SK-MEL-5 (cell line): Measurements from ENCODE around the gene MAML2. TPM values are rescaled to one million over a fixed set of nuclear protein-coding genes. Genes with fewer than 3 reads are reported as not detected.

Source experiments
- DNase-seq: peaks from one replicate; pipeline ENCODE4 v3.0.0-alpha.2; 2016; ENCODE audit warnings: low read depth, low spot score
- in situ Hi-C: cut with HindIII; loops from 2 replicates; pipeline ENCODE4 v1.10.0; 2016; ENCODE audit warnings: low sequenced_read_pairs, high pct_unique_total_duplicates, low pct_unique_long_range_greater_than_20kb
- total RNA-seq: library from RNA; depleted of rRNA; stranded (reverse); fragments of >200 nt; shearing (Covaris generic); gene quantifications from 2 replicates; pipeline ENCODE4 v1.2.3, GENCODE V29; 2014

Gene MAML2
- total RNA-seq, 1 experiment from 2014 or later, result 3.5 TPM

DNA sequence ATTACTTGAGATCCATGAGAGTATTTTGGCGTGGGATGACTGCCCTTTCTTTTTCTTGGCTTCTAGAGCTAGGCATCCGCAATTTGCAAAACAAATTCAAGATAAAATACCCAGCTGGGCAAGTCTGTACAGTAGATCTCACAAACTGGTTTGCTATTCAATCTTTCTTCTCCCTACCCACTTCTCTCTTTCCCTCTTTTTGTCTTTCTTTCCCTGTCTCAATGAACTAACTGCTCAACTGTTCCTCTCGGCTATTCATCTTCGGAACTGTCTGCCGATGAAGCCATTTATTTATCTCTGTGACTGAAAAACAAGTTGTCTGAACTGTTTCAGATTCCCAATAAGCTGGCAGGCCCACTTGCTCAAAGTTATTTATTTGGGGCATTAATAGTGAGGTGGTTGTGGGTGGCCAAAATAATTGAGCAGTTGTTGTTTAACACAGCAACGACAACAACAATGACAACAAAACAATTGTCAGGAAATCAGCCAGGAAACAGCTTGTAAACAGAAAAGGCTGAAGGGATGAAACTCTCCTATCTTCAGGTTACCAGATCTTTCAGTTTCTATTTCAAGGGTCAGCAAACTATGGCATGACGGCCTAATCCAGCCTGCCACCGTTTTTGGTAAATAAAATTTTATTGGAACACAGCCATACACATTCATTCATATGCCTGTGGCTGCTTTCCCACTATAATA is 343.1 kb downstream of the MAML2 start:
- DNase-seq, result no peak
- in situ Hi-C loops, result no loop called here

- DNase-seq, result no peak
- in situ Hi-C loops, result no loop called here
Measured at GRCh38 chr11:95996621-95997235, 346.3 kb downstream of the MAML2 start.

DNA sequence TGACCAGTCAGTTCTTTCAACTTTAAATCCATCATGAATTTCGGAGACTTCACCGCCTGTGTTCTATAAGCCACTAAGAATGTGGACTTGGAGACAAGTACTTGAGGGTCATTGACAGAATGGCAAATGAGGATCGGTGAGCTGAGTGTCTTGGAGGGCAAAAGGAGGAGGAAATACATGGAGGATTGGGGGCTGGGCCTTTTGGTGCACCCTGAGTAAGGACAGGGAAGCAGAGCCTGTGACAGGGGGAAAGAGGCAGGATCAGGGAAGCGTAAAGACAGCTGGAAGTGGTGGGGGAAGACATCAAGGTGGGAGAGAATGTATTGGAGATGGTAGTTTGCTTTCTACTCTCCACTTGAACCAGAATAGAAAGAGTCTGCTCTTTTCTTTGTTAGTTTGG is 348.7 kb downstream of the MAML2 start:
- in situ Hi-C loops, result no loop called here
- no peak for DNase-seq

- no peak for DNase-seq
- in situ Hi-C loops, result no loop called here
Measured at GRCh38 chr11:95993438-95994298, 349.3 kb downstream of the MAML2 start.

DNA sequence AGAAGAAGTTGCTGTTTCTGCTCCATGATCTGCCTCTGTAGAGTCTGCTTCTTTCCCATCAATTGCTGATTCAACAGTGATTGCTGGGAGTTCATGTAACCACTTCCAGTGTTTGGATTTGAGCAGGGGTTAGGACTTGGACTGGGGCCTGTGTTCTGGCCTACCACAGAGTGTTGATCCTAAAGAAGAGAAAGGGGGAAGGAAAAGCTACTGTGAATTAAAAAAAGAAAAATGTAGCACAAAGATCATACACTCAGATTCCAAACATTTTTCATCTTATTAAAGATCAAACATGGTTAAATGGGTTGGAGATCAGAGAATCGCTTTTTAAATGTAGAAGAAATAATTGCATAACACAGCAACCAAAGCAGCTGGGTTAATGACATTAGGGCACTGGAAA is 351.4 kb downstream of the MAML2 start:
- DNase-seq, result no peak
- in situ Hi-C loops, result no loop called here

DNA sequence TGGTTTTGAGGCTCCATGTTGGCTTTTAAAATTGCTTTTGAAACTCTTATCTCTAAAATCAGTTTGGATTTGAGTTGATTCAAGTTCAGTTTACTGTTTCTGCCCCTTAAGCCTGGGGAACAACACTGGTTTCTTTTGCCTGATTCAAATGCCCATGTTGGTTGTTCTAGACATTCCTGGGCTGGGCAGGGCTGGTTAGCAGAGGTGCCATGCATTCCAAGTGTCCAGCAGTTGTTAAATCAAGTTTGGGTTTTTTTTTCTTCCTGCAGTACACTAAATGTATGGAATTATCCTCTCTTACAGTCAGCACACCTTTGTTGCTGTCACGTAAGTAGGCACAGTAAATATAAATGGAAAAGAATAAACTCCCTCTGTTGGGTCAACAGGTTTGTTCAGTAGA is 351.9 kb downstream of the MAML2 start:
- in situ Hi-C loops, result no loop called here
- DNase-seq, result no peak

GRCh38 chr11:95989780-95990179 is 353.2 kb downstream of the MAML2 start:
- no peak for DNase-seq
- in situ Hi-C loops, result no loop called here

GRCh38 chr11:95989076-95989605 is 353.9 kb downstream of the MAML2 start:
- in situ Hi-C loops, result no loop called here
- DNase-seq, result no peak

DNA sequence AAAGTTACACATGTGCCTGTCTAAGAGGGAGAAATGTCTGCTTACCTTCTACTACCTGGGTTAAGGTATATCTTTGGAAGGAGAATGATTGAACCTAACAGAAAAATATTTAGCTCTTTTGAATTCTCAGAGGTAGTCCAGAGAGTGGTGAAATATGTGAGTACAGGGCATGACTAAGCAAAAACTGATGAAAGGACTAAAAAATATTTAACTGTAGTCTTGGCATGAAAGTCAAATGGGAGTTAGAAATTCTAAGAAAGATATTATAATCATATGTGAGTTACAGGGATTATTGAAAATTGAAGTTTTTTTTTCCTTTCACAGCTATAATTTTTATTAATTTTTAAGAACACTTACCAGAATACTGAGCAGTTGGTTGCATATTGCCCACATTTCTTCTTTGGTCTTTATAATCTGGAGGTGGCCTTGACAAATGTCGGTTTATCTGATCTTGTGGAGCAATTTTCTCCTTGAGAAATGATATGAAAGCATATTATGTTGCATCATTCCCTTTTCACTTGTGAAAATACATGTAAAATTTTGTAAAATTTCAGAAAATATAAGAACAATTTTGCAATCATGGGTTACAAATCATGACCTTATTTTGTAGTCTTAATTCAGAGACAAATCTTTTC is 357.7 kb downstream of the MAML2 start:
- no peak for DNase-seq

DNA sequence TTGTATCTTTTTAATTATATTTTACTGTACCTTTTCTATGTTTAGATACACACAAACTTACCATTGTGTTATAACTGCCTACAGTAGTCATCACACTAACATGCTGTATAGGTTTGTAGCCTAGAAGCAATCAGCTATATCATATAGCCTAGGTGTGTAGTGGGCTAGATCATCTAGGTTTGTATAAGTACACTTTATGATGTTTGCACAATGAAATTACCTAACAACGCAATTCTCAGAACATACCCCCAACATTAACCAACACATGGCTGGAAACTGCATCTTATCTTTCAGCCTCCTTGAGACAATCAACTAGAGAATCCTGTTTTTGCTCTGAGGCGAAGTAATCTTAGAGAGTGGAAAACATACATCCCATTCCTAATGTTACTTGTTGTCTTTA is 358.9 kb downstream of the MAML2 start:
- in situ Hi-C loops, result no loop called here
- DNase-seq, result no peak

More for the DNA sequence above, 357.7 kb downstream of the MAML2 start:
- in situ Hi-C loops, result no loop called here

GRCh38 chr11:95977534-95978174 is 365.3 kb downstream of the MAML2 start:
- in situ Hi-C loops, result no loop called here
- DNase-seq, result peak; percentile 81

DNA sequence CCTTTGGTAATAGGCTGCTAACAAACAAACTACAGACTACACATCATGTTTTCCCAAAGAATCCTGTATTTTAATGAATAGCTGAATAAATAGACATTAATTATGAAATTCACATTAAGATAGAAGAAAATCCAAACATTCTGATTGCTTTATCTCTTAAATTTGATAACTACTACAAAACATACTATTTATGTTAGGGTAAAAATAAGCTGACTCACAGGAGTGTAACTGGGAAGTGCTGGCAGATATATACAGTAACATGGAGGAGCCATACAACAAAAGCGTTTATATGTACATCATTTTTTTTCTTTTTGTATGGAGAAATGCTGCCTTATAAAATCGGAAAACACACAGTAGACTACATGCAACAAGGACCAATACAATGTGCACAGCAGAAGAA is 366.4 kb downstream of the MAML2 start:
- no peak for DNase-seq
- in situ Hi-C loops, result no loop called here

DNA sequence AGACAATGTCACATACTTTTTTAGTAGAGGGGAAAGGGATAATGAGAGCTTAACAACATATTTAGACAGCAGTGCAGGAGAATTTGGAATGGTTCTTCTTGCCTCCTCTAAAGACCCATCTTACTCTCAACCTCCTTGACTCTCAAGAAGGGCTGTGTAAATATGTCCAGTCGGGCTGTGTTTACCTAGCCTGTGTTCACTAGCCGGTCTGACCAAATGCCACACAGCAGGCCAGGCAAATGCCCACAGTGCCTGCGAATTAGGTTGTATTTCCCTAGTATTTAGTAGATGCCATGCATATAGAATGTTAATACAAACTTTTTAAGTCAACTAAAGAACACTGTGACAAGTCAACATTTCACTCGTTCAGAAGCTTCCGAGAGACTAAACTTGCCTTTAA is 367.7 kb downstream of the MAML2 start:
- DNase-seq, result no peak
- in situ Hi-C loops, result no loop called here

DNA sequence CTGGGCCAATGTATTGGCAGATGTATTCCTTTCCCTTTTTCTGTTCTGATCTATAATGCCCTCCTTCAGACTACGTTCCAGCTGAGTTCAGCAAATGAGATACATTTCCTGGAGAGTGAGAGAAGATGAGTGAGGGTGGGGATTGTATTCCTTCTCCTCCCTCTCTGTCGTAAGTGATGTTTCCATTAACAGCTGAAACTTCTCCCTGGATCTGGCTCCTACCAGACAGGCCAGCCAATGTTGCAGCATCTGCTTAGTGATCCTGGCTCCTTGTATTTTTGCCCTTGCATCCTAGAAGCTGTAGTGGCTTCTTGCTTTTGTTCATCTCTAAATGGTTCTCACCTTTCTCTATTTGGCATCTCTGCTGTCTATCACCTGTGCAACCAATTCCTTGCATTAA is 370.9 kb downstream of the MAML2 start:
- DNase-seq, result no peak
- in situ Hi-C loops, result no loop called here

DNA sequence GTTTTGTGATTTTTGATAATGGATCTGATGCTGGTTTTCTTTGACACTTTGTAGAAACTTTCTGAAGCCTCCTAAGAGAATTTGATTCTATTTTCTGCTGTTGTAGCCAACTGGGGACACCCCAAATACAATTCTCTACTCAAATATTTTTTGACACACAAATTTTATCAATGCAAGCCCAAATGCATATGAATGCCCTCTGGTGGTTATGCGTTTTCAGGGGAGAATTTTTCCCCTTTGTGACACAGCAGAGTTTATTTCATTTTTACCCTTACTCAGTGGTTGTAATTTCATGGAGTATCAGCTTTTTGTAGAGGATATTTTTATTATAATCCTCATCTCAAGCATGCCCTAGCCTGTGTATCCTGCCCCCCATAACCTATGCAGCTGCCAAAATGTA is 374.4 kb downstream of the MAML2 start:
- DNase-seq, result peak; percentile 20
- in situ Hi-C loops, result no loop called here

GRCh38 chr11:95964281-95964680 is 378.7 kb downstream of the MAML2 start:
- in situ Hi-C loops, result no loop called here
- no peak for DNase-seq

DNA sequence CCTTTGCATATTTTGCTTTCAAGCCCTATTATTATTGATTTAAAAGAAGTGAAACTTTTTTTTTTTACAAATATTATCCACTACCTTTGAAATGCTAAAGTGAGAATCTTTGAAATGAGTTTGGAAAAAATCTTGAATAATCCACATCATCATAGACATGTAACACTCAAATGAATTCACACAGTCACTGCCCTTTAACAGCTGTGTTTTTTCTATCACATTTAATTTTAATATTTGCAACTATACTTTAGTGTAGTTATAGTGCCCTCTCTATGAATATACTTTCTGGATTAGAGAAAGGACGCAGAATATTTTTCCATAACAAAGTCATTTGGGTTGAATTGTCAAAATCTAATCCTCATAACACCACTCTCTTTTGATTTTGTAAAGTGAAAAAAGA is 381.2 kb downstream of the MAML2 start:
- DNase-seq, result no peak
- in situ Hi-C loops, result no loop called here

GRCh38 chr11:95950905-95951304 is 392.1 kb downstream of the MAML2 start:
- no peak for DNase-seq
- in situ Hi-C loops, result no loop called here
